ENCODE results near the gene CYP8B1.

DNA sequence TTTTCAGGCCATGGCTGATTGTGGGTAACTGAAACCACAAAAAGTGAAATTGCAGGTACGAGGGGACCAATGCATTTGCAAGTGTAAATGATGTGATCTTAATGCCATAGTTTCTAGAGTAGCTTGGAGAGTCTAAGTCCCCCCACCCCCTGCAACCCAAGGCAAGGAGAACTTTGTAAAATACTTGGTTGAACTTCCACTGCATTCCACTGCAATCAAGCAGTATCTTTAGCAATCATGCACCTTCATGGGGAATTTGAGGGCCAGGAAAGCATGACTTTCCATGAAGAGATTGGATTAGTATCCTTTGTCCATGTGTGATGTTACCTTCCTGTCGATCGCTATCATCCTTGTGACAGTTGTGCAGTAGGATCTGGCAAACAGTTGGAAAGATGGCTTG, 11.4 kb upstream of the CYP8B1 start:
- TF ChIP-seq, protein P1, sequence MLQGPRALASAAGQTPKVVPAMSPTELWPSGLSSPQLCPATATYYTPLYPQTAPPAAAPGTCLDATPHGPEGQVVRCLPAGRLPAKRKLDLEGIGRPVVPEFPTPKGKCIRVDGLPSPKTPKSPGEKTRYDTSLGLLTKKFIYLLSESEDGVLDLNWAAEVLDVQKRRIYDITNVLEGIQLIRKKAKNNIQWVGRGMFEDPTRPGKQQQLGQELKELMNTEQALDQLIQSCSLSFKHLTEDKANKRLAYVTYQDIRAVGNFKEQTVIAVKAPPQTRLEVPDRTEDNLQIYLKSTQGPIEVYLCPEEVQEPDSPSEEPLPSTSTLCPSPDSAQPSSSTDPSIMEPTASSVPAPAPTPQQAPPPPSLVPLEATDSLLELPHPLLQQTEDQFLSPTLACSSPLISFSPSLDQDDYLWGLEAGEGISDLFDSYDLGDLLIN (CRISPR knock-in tag; IDR thresholded peaks at IDR 0.05; ENCODE audit: borderline replicate concordance) = no peak
- TF ChIP-seq EEA1 (CRISPR knock-in tag; IDR thresholded peaks at IDR 0.05; ENCODE audit: borderline replicate concordance) = no peak
- no peak for TF ChIP-seq ZFX (CRISPR knock-in tag; IDR thresholded peaks at IDR 0.05; ENCODE audit: low read depth)

Data from HepG2 (cell line).